GM23338 (cell line): ENCODE results near the gene DGCR8. TPM values are rescaled to one million over a fixed set of nuclear protein-coding genes. Genes with fewer than 3 reads are reported as not detected.

Experiments used
- microRNA counts: library from miRNA; unstranded; fragments of <30 nt; microRNA quantifications from one replicate; lab custom pipeline; 2017
- microRNA-seq: library from miRNA; unstranded; fragments of <30 nt; microRNA quantifications from one replicate; pipeline ENCODE4, GENCODE V29; 2017
- polyA plus RNA-seq: library from polyadenylated mRNA; unstranded; fragments of >200 nt; fragmentation: Nextera tagmentation; extraction: Ambion mirVana; gene quantifications from 2 replicates; pipeline ENCODE4 v1.2.1, GENCODE V29; 2016
- small RNA-seq: library from RNA; depleted of rRNA; stranded (forward); fragments of <200 nt; gene quantifications from one replicate; pipeline ENCODE3, GENCODE V24; 2014; ENCODE audit warnings: low replicate concordance
- total RNA-seq: library from RNA; depleted of rRNA; stranded (reverse); fragments of >200 nt; shearing (Covaris generic); gene quantifications from 2 replicates; pipeline ENCODE4 v1.2.3, GENCODE V29; 2014; rRNA removed

Gene DGCR8
- total and polyA plus RNA-seq, 2 experiments from 2014 or later = 12.2 to 48.9 TPM

MicroRNAs within 50 kb of the gene (microRNA counts, 767-probe panel; counts per million panel counts)
- not detected for microRNA hsa-miR-1306-3p (lab: Ali Mortazavi, UCI)
- not detected for microRNA hsa-miR-185-5p (lab: Ali Mortazavi, UCI)

Small RNAs within 50 kb of the gene (microRNA-seq; reads per million reads assigned to microRNA genes)
- gene MIR185 = 133 reads per million, percentile 69 among the genes with 10 or more reads in this experiment
- gene MIR6816 = not detected

Small RNAs within 50 kb of the gene (small RNA-seq; reads per million reads assigned to genes)
- gene MIR185 (0.80 reads per million, percentile 53 among the genes with 10 or more reads in this experiment), gene MIR6816 (not detected), gene RF00017 (not detected), gene RF00599 (not detected)

Other genes with a start within 250 kb of the DGCR8 start
- 19.2 and 27.8 TPM in 2 replicates for gene GNB1L, start 225.4 kb upstream of the DGCR8 start, total RNA-seq
- gene GNB1L, start 225.4 kb upstream of the DGCR8 start, polyA plus RNA-seq = 15.2 and 17.4 TPM in 2 replicates
- gene RTL10, start 225.4 kb upstream of the DGCR8 start, total RNA-seq = 17.4 and 19.2 TPM in 2 replicates
- gene RTL10, start 225.4 kb upstream of the DGCR8 start, polyA plus RNA-seq = 7.8 and 9.4 TPM in 2 replicates
- 29.8 and 35.1 TPM in 2 replicates for gene COMT, start 138.5 kb upstream of the DGCR8 start, total RNA-seq
- gene COMT, start 138.5 kb upstream of the DGCR8 start, polyA plus RNA-seq = 29.6 and 32.6 TPM in 2 replicates
- gene TXNRD2, start 138.4 kb upstream of the DGCR8 start, total RNA-seq = 11.2 and 14.1 TPM in 2 replicates
- gene TXNRD2, start 138.4 kb upstream of the DGCR8 start, polyA plus RNA-seq = 9.2 and 12.4 TPM in 2 replicates
- gene ARVCF, start 63.4 kb upstream of the DGCR8 start, total RNA-seq = 87.3 and 122 TPM in 2 replicates
- 15.3 and 15.6 TPM in 2 replicates for gene ARVCF, start 63.4 kb upstream of the DGCR8 start, polyA plus RNA-seq
- gene TANGO2, start 59.1 kb upstream of the DGCR8 start, total RNA-seq = 15.0 and 20.2 TPM in 2 replicates
- 6.7 and 6.9 TPM in 2 replicates for gene TANGO2, start 59.1 kb upstream of the DGCR8 start, polyA plus RNA-seq
- 987 and 1,206 TPM in 2 replicates for gene RANBP1, start 35.9 kb downstream of the DGCR8 start, total RNA-seq
- gene RANBP1, start 35.9 kb downstream of the DGCR8 start, polyA plus RNA-seq = 988 and 1,014 TPM in 2 replicates
- gene TRMT2A, start 37.0 kb downstream of the DGCR8 start, total RNA-seq = 56.4 and 61.3 TPM in 2 replicates
- 41.3 and 42.9 TPM in 2 replicates for gene TRMT2A, start 37.0 kb downstream of the DGCR8 start, polyA plus RNA-seq
- 26.1 and 47.6 TPM in 2 replicates for gene ZDHHC8, start 51.6 kb downstream of the DGCR8 start, total RNA-seq
- gene ZDHHC8, start 51.6 kb downstream of the DGCR8 start, polyA plus RNA-seq = 13.7 and 22.1 TPM in 2 replicates
- gene CCDC188, start 70.8 kb downstream of the DGCR8 start, total RNA-seq = not detected in 2 replicates
- not detected in 2 replicates for gene CCDC188, start 70.8 kb downstream of the DGCR8 start, polyA plus RNA-seq
- gene RTN4R, start 188.1 kb downstream of the DGCR8 start, total RNA-seq = 33.4 and 38.4 TPM in 2 replicates
- 10.6 and 12.9 TPM in 2 replicates for gene RTN4R, start 188.1 kb downstream of the DGCR8 start, polyA plus RNA-seq
- gene DGCR6L, start 239.8 kb downstream of the DGCR8 start, total RNA-seq = 66.3 and 72.1 TPM in 2 replicates
- gene DGCR6L, start 239.8 kb downstream of the DGCR8 start, polyA plus RNA-seq = 82.4 and 85.9 TPM in 2 replicates